HG03060 (cell line): ENCODE measurements around the gene CENPS.
"Not testable (repeated sequence)": the region's sequence is repeated elsewhere in the genome, so short reads cannot be mapped to it uniquely, and the experiment has no call there.

Experiments
- ATAC-seq: cut with Tn5 transposase; IDR thresholded peaks from one replicate; pipeline ENCODE4 v1.9.1; 2021; ENCODE audit warnings: low read depth, moderate number of reproducible peaks; ENCODE audit not compliant: unreplicated experiment

CENPS gene

GRCh38 chr1:10418741-10419140, 11.5 kb upstream of the CENPS start:
- not testable (repeated sequence) for ATAC-seq

GRCh38 chr1:10419351-10419750, 10.9 kb upstream of the CENPS start:
- no peak for ATAC-seq

GRCh38 chr1:10421637-10422036, 8.6 kb upstream of the CENPS start:
- ATAC-seq: no peak

GRCh38 chr1:10424034-10424433, 6.2 kb upstream of the CENPS start:
- ATAC-seq: no peak

- no peak for ATAC-seq
Measured at GRCh38 chr1:10424651-10425050, 5.6 kb upstream of the CENPS start.

- ATAC-seq: not testable (repeated sequence)
Measured at GRCh38 chr1:10425826-10426534, 4.3 kb upstream of the CENPS start.

- ATAC-seq: not testable (repeated sequence)
Measured at GRCh38 chr1:10426535-10426848, 3.7 kb upstream of the CENPS start.

- no peak for ATAC-seq
Measured at GRCh38 chr1:10428984-10429383, 1.2 kb upstream of the CENPS start.

- ATAC-seq: no peak
Measured at GRCh38 chr1:10429868-10430215, 391 bp upstream of the CENPS start.

- no peak for ATAC-seq
Measured at GRCh38 chr1:10431070-10431730, 967 bp downstream of the CENPS start.

GRCh38 chr1:10432910-10433700, 2.9 kb downstream of the CENPS start:
- no peak for ATAC-seq

- no peak for ATAC-seq
Measured at GRCh38 chr1:10433790-10434189, 3.6 kb downstream of the CENPS start.

- no peak for ATAC-seq
Measured at GRCh38 chr1:10434590-10434989, 4.4 kb downstream of the CENPS start.

- no peak for ATAC-seq
Measured at GRCh38 chr1:10437052-10437451, 6.8 kb downstream of the CENPS start.

GRCh38 chr1:10438677-10439163, 8.5 kb downstream of the CENPS start:
- ATAC-seq: no peak

- no peak for ATAC-seq
Measured at GRCh38 chr1:10440305-10440704, 10.1 kb downstream of the CENPS start.

GRCh38 chr1:10440794-10441193, 10.6 kb downstream of the CENPS start:
- no peak for ATAC-seq

GRCh38 chr1:10444248-10444647, 14.0 kb downstream of the CENPS start:
- ATAC-seq: no peak

GRCh38 chr1:10444795-10445397, 14.7 kb downstream of the CENPS start:
- ATAC-seq: no peak

GRCh38 chr1:10446790-10447422, 16.7 kb downstream of the CENPS start:
- no peak for ATAC-seq

- no peak for ATAC-seq
Measured at GRCh38 chr1:10449751-10450150, 19.5 kb downstream of the CENPS start, which contains the start of gene CORT. Gene CORT, plus strand, starts transcription at chr1:10450031. Its CDS starts 193 bp downstream, at chr1:10450224.
